ENCODE data around the gene ARPC1B. TPM values are rescaled to one million over a fixed set of nuclear protein-coding genes. Genes with fewer than 3 reads are reported as not detected.
"Not testable (repeated sequence)": the region's sequence is repeated elsewhere in the genome, so short reads cannot be mapped to it uniquely, and the experiment has no call there.

Gene ARPC1B
- total and polyA plus RNA-seq, 4 donors: 43.9 to 182 (median 112) TPM

DNA sequence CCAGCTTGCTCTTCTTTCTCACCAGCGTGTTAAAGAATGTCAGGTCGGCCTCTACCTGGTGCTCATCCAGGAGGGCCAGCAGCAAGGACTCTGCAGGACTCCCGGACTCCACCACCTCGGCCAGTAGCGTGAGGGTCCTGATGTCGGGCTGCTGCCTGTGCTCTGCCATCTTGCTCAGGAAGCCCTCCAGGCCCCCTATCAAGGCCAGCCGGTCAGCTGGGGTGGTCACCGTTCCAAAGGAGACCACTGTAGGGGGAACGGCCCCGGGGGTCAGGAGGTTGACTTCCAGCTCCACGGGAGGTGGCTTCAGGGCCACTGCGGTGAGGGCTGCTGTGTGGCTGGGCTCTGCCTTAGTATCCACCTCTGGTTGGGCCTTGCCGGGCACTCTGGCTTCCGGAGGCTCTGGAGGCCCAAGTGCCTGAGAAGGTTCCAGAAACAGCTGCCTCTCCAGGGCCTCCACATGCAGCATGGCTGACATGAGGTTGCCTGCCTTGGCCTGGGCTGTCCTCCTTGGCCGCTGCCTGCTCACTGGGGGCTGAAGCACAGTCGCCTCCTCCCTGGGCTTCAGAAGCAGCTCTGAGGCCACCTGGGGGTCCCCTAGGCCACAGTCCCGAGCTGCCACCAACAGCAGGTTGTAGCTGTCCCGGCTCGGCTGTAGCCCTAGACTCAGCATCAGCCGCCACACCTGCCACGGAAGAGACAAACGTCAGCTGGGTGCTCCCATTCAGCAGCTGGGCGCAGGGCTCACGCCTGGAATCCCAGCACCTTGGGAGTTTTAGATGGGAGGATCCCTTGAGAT lies 50.6 kb downstream of the ARPC1B start (continued):
- TF ChIP-seq, protein P1, sequence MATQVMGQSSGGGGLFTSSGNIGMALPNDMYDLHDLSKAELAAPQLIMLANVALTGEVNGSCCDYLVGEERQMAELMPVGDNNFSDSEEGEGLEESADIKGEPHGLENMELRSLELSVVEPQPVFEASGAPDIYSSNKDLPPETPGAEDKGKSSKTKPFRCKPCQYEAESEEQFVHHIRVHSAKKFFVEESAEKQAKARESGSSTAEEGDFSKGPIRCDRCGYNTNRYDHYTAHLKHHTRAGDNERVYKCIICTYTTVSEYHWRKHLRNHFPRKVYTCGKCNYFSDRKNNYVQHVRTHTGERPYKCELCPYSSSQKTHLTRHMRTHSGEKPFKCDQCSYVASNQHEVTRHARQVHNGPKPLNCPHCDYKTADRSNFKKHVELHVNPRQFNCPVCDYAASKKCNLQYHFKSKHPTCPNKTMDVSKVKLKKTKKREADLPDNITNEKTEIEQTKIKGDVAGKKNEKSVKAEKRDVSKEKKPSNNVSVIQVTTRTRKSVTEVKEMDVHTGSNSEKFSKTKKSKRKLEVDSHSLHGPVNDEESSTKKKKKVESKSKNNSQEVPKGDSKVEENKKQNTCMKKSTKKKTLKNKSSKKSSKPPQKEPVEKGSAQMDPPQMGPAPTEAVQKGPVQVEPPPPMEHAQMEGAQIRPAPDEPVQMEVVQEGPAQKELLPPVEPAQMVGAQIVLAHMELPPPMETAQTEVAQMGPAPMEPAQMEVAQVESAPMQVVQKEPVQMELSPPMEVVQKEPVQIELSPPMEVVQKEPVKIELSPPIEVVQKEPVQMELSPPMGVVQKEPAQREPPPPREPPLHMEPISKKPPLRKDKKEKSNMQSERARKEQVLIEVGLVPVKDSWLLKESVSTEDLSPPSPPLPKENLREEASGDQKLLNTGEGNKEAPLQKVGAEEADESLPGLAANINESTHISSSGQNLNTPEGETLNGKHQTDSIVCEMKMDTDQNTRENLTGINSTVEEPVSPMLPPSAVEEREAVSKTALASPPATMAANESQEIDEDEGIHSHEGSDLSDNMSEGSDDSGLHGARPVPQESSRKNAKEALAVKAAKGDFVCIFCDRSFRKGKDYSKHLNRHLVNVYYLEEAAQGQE (IDR thresholded peaks at IDR 0.05): no peak

- DNase-seq (ENCODE audit: low spot score): no peak
- Histone ChIP-seq H3K27ac (ENCODE audit: low read depth in 1 of 2, low read length in 2 of 2) (no peak overlapping the region), H3K4me3 (ENCODE audit: low read depth in 1 of 3, low read length in 3 of 3) (no peak overlapping the region), H3K27me3 (ENCODE audit: control insufficient read depth in 4 of 4, insufficient read depth in 4 of 4, low read length in 3 of 4) (no peaks in the 10 kb centered on the region), H3K4me1 (ENCODE audit: control insufficient read depth in 4 of 4, insufficient read depth in 4 of 4, low read length in 3 of 4) (peaks cover 0 to 3% (median 0%) of the 10 kb centered on the region in 4 donors), H3K36me3 (ENCODE audit: control insufficient read depth in 4 of 4, insufficient read depth in 3 of 4, low read depth in 1 of 4, low read length in 3 of 4) (peaks cover 5 to 46% (median 13%) of the 10 kb centered on the region in 4 donors), H3K9ac (ENCODE audit: low read depth in 1 of 2, low read length in 2 of 2) (no peak overlapping the region), H3K9me3 (ENCODE audit: control insufficient read depth in 4 of 4, low read length in 3 of 4) (no peaks in the 10 kb centered on the region)
- TF ChIP-seq RXRA (IDR thresholded peaks at IDR 0.05) (no peak), ZBTB33 (IDR thresholded peaks at IDR 0.05) (no peak), SP1 (IDR thresholded peaks at IDR 0.05) (no peak), EGR1 (IDR thresholded peaks at IDR 0.05; ENCODE audit: low read depth in 2 of 2) (no peak), HNF4G (IDR thresholded peaks at IDR 0.05) (no peak), FOXA2 (IDR thresholded peaks at IDR 0.05) (no peak), FOXA1 (IDR thresholded peaks at IDR 0.05) (no peak)
- 94% methylated on average over 10 of the region's 10 CpGs for WGBS
These were observed 54.5 kb downstream of the ARPC1B start for GRCh38 chr7:99428972-99429566.

- no peaks in the 10 kb centered on the region for H3K9me3 ChIP-seq (ENCODE audit: control insufficient read depth in 4 of 4, low read length in 3 of 4)
- no peaks in the 10 kb centered on the region for H3K27me3 ChIP-seq (ENCODE audit: control insufficient read depth in 4 of 4, insufficient read depth in 4 of 4, low read length in 3 of 4)
- WGBS: 97% methylated on average over 8 of the region's 8 CpGs
- H3K4me1 ChIP-seq (ENCODE audit: control insufficient read depth in 4 of 4, insufficient read depth in 4 of 4, low read length in 3 of 4): peaks cover 0 to 3% (median 0%) of the 10 kb centered on the region in 4 donors
- DNase-seq (ENCODE audit: low spot score): no peak
- TF ChIP-seq, protein P1 (IDR thresholded peaks at IDR 0.05): no peak
- TF ChIP-seq, protein P2, sequence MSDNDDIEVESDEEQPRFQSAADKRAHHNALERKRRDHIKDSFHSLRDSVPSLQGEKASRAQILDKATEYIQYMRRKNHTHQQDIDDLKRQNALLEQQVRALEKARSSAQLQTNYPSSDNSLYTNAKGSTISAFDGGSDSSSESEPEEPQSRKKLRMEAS (IDR thresholded peaks at IDR 0.05): no peak
- TF ChIP-seq GABPA (IDR thresholded peaks at IDR 0.05 in 1 of 2, conservative IDR thresholded peaks at IDR 0.05 in 1 of 2): no peak
- no peak overlapping the region for H3K4me3 ChIP-seq (ENCODE audit: low read depth in 1 of 3, low read length in 3 of 3)
- peaks cover 5 to 46% (median 12%) of the 10 kb centered on the region in 4 donors for H3K36me3 ChIP-seq (ENCODE audit: control insufficient read depth in 4 of 4, insufficient read depth in 3 of 4, low read depth in 1 of 4, low read length in 3 of 4)
- H3K9ac ChIP-seq (ENCODE audit: low read depth in 1 of 2, low read length in 2 of 2): no peak overlapping the region
- no peak overlapping the region for H3K27ac ChIP-seq (ENCODE audit: low read depth in 1 of 2, low read length in 2 of 2)
These were observed 55.2 kb downstream of the ARPC1B start for GRCh38 chr7:99429756-99430155.

DNA sequence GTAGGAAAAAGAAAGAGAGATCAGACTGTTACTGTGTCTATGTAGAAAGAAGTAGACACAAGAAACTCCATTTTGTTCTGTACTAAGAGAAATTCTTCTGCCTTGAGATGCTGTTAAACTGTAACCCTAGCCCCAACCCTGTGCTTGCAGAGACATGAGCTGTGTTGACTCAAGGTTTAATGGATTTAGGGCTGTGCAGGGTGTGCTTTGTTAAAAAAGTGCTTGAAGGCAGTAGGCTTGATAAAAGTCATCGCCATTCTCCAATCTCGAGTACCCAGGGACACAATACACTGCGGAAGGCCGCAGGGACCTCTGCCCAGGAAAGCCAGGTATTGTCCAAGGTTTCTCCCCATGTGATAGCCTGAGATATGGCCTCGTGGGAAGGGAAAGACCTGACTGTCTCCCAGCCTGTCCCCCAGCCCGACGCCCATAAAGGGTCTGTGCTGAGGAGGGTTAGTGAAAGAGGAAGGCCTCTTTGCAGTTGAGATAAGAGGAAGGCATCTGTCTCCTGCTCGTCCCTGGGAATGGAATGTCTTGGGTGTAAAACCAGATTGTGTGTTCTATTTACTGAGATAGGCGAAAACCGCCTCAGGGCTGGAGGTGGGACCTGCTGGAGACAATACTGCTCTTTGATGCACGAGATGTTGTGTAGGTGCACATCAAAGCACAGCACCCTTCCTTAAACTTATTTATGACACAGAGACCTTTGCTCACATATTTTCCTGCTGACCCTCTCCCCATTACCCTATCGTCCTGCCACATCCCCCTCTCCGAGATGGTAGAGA lies 57.4 kb downstream of the ARPC1B start:
- not testable (repeated sequence) for H3K9ac ChIP-seq (ENCODE audit: low read depth in 1 of 2, low read length in 2 of 2); H3K27ac ChIP-seq (ENCODE audit: low read depth in 1 of 2, low read length in 2 of 2); H3K9me3 ChIP-seq (ENCODE audit: control insufficient read depth in 4 of 4, low read length in 3 of 4); H3K27me3 ChIP-seq (ENCODE audit: control insufficient read depth in 4 of 4, insufficient read depth in 4 of 4, low read length in 3 of 4); H3K4me3 ChIP-seq (ENCODE audit: low read depth in 1 of 3, low read length in 3 of 3); DNase-seq (ENCODE audit: low spot score); H3K4me1 ChIP-seq (ENCODE audit: control insufficient read depth in 4 of 4, insufficient read depth in 4 of 4, low read length in 3 of 4)
- peaks cover 5 to 41% (median 12%) of the 10 kb centered on the region in 4 donors for H3K36me3 ChIP-seq (ENCODE audit: control insufficient read depth in 4 of 4, insufficient read depth in 3 of 4, low read depth in 1 of 4, low read length in 3 of 4)
- WGBS: 86% methylated on average over 13 of the region's 13 CpGs

Measured in liver (tissue), 9 donors.